Adipocyte (in vitro differentiated cells): Measurements from ENCODE around the gene CIAO2B.
A peak's percentile ranks its signal among the peaks of the same experiment; 100 is the strongest.

ENCODE experiments used
- DNase-seq: peaks from one replicate; pipeline ENCODE4 v3.0.0-alpha.2; 2015; ENCODE audit warnings: low read depth
- H3K27me3 ChIP-seq: replicated peaks from 2 replicates; pipeline ENCODE4 v1.7.0; 2013; ENCODE audit warnings: mild to moderate bottlenecking, low read length, moderate library complexity; ENCODE audit not compliant: control insufficient read depth, insufficient read depth
- H3K36me3 ChIP-seq: 2 replicates; pipeline ENCODE4 v1.7.0; 2013; ENCODE audit warnings: low read length, mild to moderate bottlenecking, moderate library complexity; ENCODE audit not compliant: control insufficient read depth, insufficient read depth, severe bottlenecking
- H3K4me1 ChIP-seq: 2 replicates; pipeline ENCODE4 v1.7.0; 2013; ENCODE audit warnings: mild to moderate bottlenecking, low read length, moderate library complexity; ENCODE audit not compliant: control insufficient read depth, insufficient read depth
- H3K4me3 ChIP-seq: 2 replicates; pipeline ENCODE4 v1.7.0; 2013; ENCODE audit warnings: mild to moderate bottlenecking, low read length, moderate library complexity
- H3K9ac ChIP-seq: 2 replicates; pipeline ENCODE4 v1.7.0; 2013; ENCODE audit warnings: mild to moderate bottlenecking, low read length, moderate library complexity
- H3K9me3 ChIP-seq: 2 replicates; pipeline ENCODE4 v1.7.0; 2013; ENCODE audit warnings: mild to moderate bottlenecking, low read length, moderate library complexity; ENCODE audit not compliant: control insufficient read depth

Gene CIAO2B

GRCh38 chr16:66889622-66890021 is 44.6 kb downstream of the CIAO2B start:
- Histone ChIP-seq H3K4me3 (no peak overlapping the region), H3K9ac (no peak overlapping the region), H3K27me3 (no peaks in the 10 kb centered on the region), H3K36me3 (peaks cover 49% of the 10 kb centered on the region), H3K4me1 (peaks cover 16% of the 10 kb centered on the region), H3K9me3 (no peaks in the 10 kb centered on the region)
- DNase-seq: no peak

- Histone ChIP-seq H3K9ac (no peak overlapping the region), H3K36me3 (peaks cover 52% of the 10 kb centered on the region), H3K4me1 (peaks cover 16% of the 10 kb centered on the region), H3K27me3 (no peaks in the 10 kb centered on the region), H3K9me3 (no peaks in the 10 kb centered on the region), H3K4me3 (no peak overlapping the region)
- no peak for DNase-seq
These were observed 45.3 kb downstream of the CIAO2B start for GRCh38 chr16:66888647-66889615.

- Histone ChIP-seq H3K9me3 (no peaks in the 10 kb centered on the region), H3K9ac (no peak overlapping the region), H3K4me1 (peaks cover 22% of the 10 kb centered on the region), H3K4me3 (no peak overlapping the region), H3K36me3 (peaks cover 52% of the 10 kb centered on the region), H3K27me3 (no peaks in the 10 kb centered on the region)
- peak; percentile 39 for DNase-seq
These were observed 47.3 kb downstream of the CIAO2B start for GRCh38 chr16:66886914-66887313.

- DNase-seq: peak; percentile 85
- Histone ChIP-seq H3K9ac (no peak overlapping the region), H3K4me1 (peaks cover 28% of the 10 kb centered on the region), H3K36me3 (peaks cover 49% of the 10 kb centered on the region), H3K4me3 (no peak overlapping the region), H3K27me3 (no peaks in the 10 kb centered on the region), H3K9me3 (no peaks in the 10 kb centered on the region)
These were observed 47.9 kb downstream of the CIAO2B start for GRCh38 chr16:66886321-66886720.

- DNase-seq: no peak
- Histone ChIP-seq H3K36me3 (peaks cover 42% of the 10 kb centered on the region), H3K4me3 (no peak overlapping the region), H3K4me1 (peaks cover 29% of the 10 kb centered on the region), H3K9ac (no peak overlapping the region), H3K9me3 (no peaks in the 10 kb centered on the region), H3K27me3 (no peaks in the 10 kb centered on the region)
These were observed 48.7 kb downstream of the CIAO2B start for GRCh38 chr16:66885491-66885890.

- Histone ChIP-seq H3K9ac (no peak overlapping the region), H3K4me1 (peaks cover 41% of the 10 kb centered on the region), H3K9me3 (no peaks in the 10 kb centered on the region), H3K4me3 (no peak overlapping the region), H3K36me3 (peaks cover 34% of the 10 kb centered on the region), H3K27me3 (no peaks in the 10 kb centered on the region)
- no peak for DNase-seq
These were observed 51.5 kb downstream of the CIAO2B start for GRCh38 chr16:66882702-66883101.
